ENCODE data around the gene CD55. TPM values are rescaled to one million over a fixed set of nuclear protein-coding genes. Genes with fewer than 3 reads are reported as not detected.

CD55 gene
- total and polyA plus RNA-seq, 2 experiments from 2014 or later, result 16.7 to 18.5 TPM

- TF ChIP-seq ZNF462 (CRISPR knock-in tag; IDR thresholded peaks at IDR 0.05), result no peak
- TF ChIP-seq REST (IDR thresholded peaks at IDR 0.05; ENCODE audit: unreplicated experiment), result no peak
- no peak for TF ChIP-seq CREB1 (CRISPR knock-in tag; IDR thresholded peaks at IDR 0.05; ENCODE audit: low read depth)
- no peak for TF ChIP-seq ZNF331 (CRISPR knock-in tag; IDR thresholded peaks at IDR 0.05; ENCODE audit: low read depth)
- TF ChIP-seq NANOG (IDR thresholded peaks at IDR 0.05; ENCODE audit: borderline replicate concordance), result no peak
- TF ChIP-seq EZH2 (IDR thresholded peaks at IDR 0.05; ENCODE audit: low read depth, unreplicated experiment), result no peak
- TF ChIP-seq ETS1 (IDR thresholded peaks at IDR 0.05), result no peak
Observed at GRCh38 chr1:207333009-207333600, 11.6 kb downstream of the CD55 start (continued).

Measured in GM23338 (cell line).